A673 (cell line): Measurements from ENCODE around the gene INPP5B. TPM values are rescaled to one million over a fixed set of nuclear protein-coding genes. Genes with fewer than 3 reads are reported as not detected.

Source experiments
- BruUV-seq: library from RNA; stranded (reverse); fragments of 400-500 nt; replicated peaks from 2 replicates; lab custom pipeline; 2021; lab: Mats Ljungman, UMichigan
- CTCF ChIA-PET: fragments of 300-600 bp; sonication (Branson Sonifier 250); formaldehyde crosslinking; loops from one replicate; lab custom pipeline; 2022; ENCODE audit warnings: antibody characterized with exemption; lab: Charles Lee
- POLR2A ChIA-PET: fragments of 300-600 bp; sonication (Branson Sonifier 250); formaldehyde crosslinking; loops from one replicate; lab custom pipeline; 2022; ENCODE audit warnings: antibody characterized with exemption; ENCODE audit not compliant: low non-redundant PET; lab: Charles Lee
- DNase-seq: peaks from one replicate; pipeline ENCODE4 v3.0.0-alpha.2; 2015; ENCODE audit warnings: low spot score
- H3K27ac ChIP-seq: fragments of 200-600 bp; sonication (generic); 2 replicates; pipeline ENCODE4 v1.5.1; 2016; ENCODE audit warnings: mixed run types, low read depth, mild to moderate bottlenecking, mixed read lengths, antibody characterized with exemption, low read length; ENCODE audit not compliant: poor library complexity, severe bottlenecking
- H3K27me3 ChIP-seq: fragments of 200-600 bp; sonication (generic); replicated peaks from 2 replicates; pipeline ENCODE4 v1.6.1; 2017; ENCODE audit warnings: mixed run types, low read depth, mild to moderate bottlenecking, mixed read lengths, antibody characterized with exemption, low read length; ENCODE audit not compliant: insufficient read depth, poor library complexity
- H3K36me3 ChIP-seq: fragments of 200-600 bp; sonication (generic); 2 replicates; pipeline ENCODE4 v1.6.1; 2016; ENCODE audit warnings: mixed run types, mild to moderate bottlenecking, mixed read lengths, antibody characterized with exemption, low read length; ENCODE audit not compliant: insufficient read depth, poor library complexity, severe bottlenecking
- H3K4me1 ChIP-seq: fragments of 200-600 bp; sonication (generic); 2 replicates; pipeline ENCODE4 v1.6.1; 2017; ENCODE audit warnings: mixed run types, mild to moderate bottlenecking, mixed read lengths, antibody characterized with exemption, low read length; ENCODE audit not compliant: insufficient read depth, poor library complexity, severe bottlenecking
- H3K4me3 ChIP-seq: fragments of 200-600 bp; sonication (generic); 2 replicates; pipeline ENCODE4 v1.5.1; 2016; ENCODE audit warnings: low read depth, mixed run types, mild to moderate bottlenecking, mixed read lengths, low read length; ENCODE audit not compliant: poor library complexity, severe bottlenecking
- H3K9me3 ChIP-seq: fragments of 200-600 bp; sonication (generic); 2 replicates; pipeline ENCODE4 v1.6.1; 2016; ENCODE audit warnings: mixed run types, low read depth, mild to moderate bottlenecking, mixed read lengths, antibody characterized with exemption, low read length; ENCODE audit not compliant: poor library complexity, severe bottlenecking
- EZH2 ChIP-seq: fragments of 200-600 bp; sonication (generic); IDR thresholded peaks from 2 replicates; pipeline ENCODE4 v1.6.1; 2017; ENCODE audit warnings: borderline replicate concordance, low read depth, mild to moderate bottlenecking, mixed read lengths, antibody characterized with exemption, low read length; ENCODE audit not compliant: poor library complexity, severe bottlenecking
- intact Hi-C: fragments of 100-400 bp; cut with micrococcal nuclease; formaldehyde crosslinking; loops from one replicate; pipeline ENCODE4 v1.10.0; 2022; ENCODE audit not compliant: unreplicated experiment
- total RNA-seq: library from RNA; stranded (reverse); gene quantifications from 2 replicates; pipeline ENCODE4 v1.2.3, GENCODE V29; 2021
- TF ChIP-seq, protein P1 (sequence below): fragments of 300-800, 200-600 bp; sonication (generic); conservative IDR thresholded peaks from 2 replicates; pipeline ENCODE4 v1.5.1; 2017; ENCODE audit warnings: low read depth, mild to moderate bottlenecking, antibody characterized with exemption, low read length, moderate library complexity, mixed read lengths

INPP5B gene
- total RNA-seq, 1 experiment from 2014 or later, result 15.6 TPM

DNA sequence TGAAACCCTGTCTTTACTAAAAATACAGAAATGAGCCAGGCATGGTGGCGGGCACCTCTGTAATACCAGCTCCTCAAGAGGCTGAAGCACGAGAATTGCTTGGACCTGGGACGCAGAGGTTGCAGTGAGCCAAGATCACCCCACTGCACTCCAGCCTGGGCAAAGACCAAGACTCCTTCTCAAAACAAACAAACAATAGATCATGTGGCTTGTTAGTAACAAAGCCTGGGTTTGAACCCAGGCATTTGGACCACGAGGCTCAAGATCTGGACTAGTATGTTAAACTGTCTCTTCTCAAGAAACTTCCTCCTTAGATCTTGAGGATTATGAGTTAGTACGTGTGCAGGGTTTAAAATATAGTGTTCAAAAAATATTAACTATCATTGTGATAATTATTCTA is 1.6 kb downstream of the INPP5B start:
- H3K4me3 ChIP-seq, result no peak overlapping the region
- H3K27me3 ChIP-seq, result no peaks in the 10 kb centered on the region
- H3K27ac ChIP-seq, result peak overlapping the region; percentile 75
- POLR2A ChIA-PET, result no interaction called here
- no peak for DNase-seq
- TF ChIP-seq, protein P1, sequence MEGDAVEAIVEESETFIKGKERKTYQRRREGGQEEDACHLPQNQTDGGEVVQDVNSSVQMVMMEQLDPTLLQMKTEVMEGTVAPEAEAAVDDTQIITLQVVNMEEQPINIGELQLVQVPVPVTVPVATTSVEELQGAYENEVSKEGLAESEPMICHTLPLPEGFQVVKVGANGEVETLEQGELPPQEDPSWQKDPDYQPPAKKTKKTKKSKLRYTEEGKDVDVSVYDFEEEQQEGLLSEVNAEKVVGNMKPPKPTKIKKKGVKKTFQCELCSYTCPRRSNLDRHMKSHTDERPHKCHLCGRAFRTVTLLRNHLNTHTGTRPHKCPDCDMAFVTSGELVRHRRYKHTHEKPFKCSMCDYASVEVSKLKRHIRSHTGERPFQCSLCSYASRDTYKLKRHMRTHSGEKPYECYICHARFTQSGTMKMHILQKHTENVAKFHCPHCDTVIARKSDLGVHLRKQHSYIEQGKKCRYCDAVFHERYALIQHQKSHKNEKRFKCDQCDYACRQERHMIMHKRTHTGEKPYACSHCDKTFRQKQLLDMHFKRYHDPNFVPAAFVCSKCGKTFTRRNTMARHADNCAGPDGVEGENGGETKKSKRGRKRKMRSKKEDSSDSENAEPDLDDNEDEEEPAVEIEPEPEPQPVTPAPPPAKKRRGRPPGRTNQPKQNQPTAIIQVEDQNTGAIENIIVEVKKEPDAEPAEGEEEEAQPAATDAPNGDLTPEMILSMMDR, result no peak
- TF ChIP-seq EZH2, result no peak
- no peaks in the 10 kb centered on the region for H3K36me3 ChIP-seq
- CTCF ChIA-PET, result no interaction called here
- intact Hi-C loops, result no loop called here
- no peaks in the 10 kb centered on the region for H3K4me1 ChIP-seq
- H3K9me3 ChIP-seq, result no peaks in the 10 kb centered on the region
- no TSS peak for BruUV-seq

DNA sequence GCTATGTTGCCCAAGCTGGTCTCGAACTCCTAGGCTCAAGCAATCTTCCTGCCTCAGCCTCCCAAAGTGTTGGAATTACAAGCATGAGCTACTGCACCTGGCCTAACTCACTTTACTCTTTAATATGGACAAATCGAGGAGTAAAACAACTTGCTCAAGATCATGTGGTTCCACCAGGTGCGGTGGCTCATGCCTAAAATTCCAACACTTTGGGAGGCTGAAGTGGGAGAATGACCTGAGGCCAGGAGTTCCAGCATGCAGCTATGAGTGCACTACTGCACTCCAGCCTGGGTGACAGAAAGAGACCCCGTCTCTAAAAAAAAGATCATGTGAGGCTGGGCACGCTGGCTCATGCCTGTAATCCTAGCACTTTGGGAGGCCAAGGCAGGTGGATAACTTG is 2.0 kb downstream of the INPP5B start:
- POLR2A ChIA-PET, result no interaction called here

DNA sequence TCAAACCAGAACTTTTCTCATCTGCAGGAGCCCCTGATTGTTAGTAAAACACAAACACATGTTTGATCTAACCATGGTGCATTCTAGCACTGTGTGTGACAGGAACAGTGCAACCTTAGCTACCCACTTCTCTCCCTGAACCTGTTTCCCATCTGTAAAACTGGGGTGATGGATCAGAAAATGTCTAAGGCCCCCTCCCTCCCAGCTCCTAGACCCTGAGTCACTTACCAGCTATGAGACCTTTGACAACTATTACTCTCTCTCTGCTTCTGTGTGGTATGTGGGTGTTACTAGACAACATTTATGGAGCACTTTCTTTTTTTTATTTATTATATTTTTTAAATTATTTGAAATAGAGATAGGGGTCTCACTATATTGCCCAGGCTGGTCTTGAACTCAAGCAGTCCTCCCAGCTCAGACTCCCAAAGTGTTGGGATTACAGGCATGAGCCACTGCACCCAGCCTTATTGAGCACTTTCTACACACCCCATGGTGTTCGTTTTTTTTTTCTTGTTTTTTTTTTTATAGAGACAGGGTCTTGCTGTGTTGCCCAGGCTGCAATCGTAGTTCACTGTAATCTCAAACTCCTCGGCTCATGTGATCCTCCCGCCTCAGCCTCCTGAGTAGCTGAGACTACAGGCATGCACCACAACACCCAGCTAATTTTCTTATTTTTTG is 2.6 kb downstream of the INPP5B start:
- TSS peak; percentile 19 for BruUV-seq
- TF ChIP-seq, protein P1, result no peak
- no peak for TF ChIP-seq EZH2
- H3K9me3 ChIP-seq, result no peaks in the 10 kb centered on the region
- H3K27ac ChIP-seq, result no peak overlapping the region
- CTCF ChIA-PET, result no interaction called here
- H3K4me1 ChIP-seq, result no peaks in the 10 kb centered on the region
- H3K27me3 ChIP-seq, result no peaks in the 10 kb centered on the region
- no peaks in the 10 kb centered on the region for H3K36me3 ChIP-seq
- POLR2A ChIA-PET, result no interaction called here
- intact Hi-C loops, result no loop called here
- no peak overlapping the region for H3K4me3 ChIP-seq
- DNase-seq, result no peak

More for the DNA sequence above, 2.0 kb downstream of the INPP5B start:
- H3K27ac ChIP-seq, result no peak overlapping the region
- no peaks in the 10 kb centered on the region for H3K27me3 ChIP-seq
- H3K4me1 ChIP-seq, result no peaks in the 10 kb centered on the region
- no peak for DNase-seq
- CTCF ChIA-PET, result no interaction called here
- H3K9me3 ChIP-seq, result no peaks in the 10 kb centered on the region
- no peaks in the 10 kb centered on the region for H3K36me3 ChIP-seq
- H3K4me3 ChIP-seq, result no peak overlapping the region
- TF ChIP-seq, protein P1, result no peak
- no peak for TF ChIP-seq EZH2
- intact Hi-C loops, result no loop called here
- BruUV-seq, result no TSS peak
